Measurements from ENCODE around the gene MNT.

DNA sequence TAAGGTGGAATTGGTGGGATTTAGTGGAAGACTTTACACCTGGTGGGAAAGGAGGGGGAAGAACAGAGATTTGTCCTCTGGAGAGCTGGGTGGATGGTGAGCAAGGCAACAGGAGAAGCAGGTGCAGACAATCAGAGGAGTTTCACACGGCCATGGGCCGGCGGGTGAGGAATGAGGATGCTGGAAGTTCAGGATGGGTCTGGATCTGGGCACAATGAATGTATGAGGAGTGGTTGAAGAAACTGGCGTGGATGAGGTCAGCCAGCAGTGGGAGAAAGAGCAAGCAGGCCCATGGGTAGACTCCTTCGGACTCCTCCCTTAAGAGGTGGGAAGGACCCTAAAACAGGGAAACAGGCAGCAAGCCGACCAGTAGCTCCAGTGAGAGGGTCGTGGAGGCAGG, 10.1 kb upstream of the MNT start:
- TF ChIP-seq, protein P1, sequence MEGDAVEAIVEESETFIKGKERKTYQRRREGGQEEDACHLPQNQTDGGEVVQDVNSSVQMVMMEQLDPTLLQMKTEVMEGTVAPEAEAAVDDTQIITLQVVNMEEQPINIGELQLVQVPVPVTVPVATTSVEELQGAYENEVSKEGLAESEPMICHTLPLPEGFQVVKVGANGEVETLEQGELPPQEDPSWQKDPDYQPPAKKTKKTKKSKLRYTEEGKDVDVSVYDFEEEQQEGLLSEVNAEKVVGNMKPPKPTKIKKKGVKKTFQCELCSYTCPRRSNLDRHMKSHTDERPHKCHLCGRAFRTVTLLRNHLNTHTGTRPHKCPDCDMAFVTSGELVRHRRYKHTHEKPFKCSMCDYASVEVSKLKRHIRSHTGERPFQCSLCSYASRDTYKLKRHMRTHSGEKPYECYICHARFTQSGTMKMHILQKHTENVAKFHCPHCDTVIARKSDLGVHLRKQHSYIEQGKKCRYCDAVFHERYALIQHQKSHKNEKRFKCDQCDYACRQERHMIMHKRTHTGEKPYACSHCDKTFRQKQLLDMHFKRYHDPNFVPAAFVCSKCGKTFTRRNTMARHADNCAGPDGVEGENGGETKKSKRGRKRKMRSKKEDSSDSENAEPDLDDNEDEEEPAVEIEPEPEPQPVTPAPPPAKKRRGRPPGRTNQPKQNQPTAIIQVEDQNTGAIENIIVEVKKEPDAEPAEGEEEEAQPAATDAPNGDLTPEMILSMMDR (IDR thresholded peaks at IDR 0.05 in 8 of 11, conservative IDR thresholded peaks at IDR 0.05 in 3 of 11), result no peak
- no peak for TF ChIP-seq POLR2A (IDR thresholded peaks at IDR 0.05)

All from spleen (tissue), 7 donors.